Stimulated activated CD4-positive, alpha-beta T cell treated with anti-CD3 and anti-CD28 coated beads, Interleukin-1b, Interleukin-23, amount 100 ng/mL, for 4 hours (primary cell): Measurements from ENCODE around the gene ZNF76.

Experiments used
- DNase-seq, 2 donors: peaks; one replicate each; pipeline ENCODE4 v3.0.0-alpha.2; 2020; ENCODE audit warnings: low read depth in 2 of 2

ZNF76 gene

DNA sequence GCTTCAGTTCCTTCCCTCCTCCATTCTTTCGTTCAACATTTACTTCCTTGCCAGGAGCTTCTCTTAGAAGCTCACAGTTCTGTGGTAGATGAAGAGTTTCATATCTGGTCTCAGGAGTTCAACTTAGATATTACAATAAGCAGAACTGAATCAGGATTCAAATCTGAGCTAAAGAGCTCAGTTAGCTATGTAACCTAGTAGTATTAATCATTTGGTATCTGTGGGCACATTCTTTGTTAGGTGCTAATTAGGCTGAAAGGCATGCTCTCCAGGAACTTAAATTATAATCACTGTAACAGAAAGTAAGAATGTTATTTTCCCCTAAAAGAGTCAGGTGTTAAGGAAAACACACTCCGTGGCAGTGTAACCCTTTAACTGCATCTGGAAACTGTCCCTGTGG is 8.4 kb downstream of the ZNF76 start:
- no peak for DNase-seq

DNA sequence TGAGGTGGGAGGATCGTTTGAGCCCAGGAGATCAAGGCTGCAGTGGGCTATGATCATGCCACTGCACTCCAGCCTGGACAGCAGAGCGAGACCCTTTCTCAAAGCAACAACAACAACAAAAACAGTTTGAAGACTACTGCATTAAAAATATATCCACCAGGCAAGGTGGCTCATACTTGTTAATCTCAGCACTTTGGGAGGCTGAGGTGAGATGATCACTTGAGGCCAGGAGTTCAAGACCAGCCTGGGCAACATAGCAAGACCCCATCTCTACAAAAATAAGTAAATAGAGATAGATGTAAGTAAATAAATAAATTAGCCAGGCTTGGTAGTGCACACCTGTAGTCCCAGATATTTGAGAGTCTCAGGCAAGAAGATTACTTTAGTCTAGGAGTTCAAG is 12.5 kb downstream of the ZNF76 start:
- no peak for DNase-seq

DNA sequence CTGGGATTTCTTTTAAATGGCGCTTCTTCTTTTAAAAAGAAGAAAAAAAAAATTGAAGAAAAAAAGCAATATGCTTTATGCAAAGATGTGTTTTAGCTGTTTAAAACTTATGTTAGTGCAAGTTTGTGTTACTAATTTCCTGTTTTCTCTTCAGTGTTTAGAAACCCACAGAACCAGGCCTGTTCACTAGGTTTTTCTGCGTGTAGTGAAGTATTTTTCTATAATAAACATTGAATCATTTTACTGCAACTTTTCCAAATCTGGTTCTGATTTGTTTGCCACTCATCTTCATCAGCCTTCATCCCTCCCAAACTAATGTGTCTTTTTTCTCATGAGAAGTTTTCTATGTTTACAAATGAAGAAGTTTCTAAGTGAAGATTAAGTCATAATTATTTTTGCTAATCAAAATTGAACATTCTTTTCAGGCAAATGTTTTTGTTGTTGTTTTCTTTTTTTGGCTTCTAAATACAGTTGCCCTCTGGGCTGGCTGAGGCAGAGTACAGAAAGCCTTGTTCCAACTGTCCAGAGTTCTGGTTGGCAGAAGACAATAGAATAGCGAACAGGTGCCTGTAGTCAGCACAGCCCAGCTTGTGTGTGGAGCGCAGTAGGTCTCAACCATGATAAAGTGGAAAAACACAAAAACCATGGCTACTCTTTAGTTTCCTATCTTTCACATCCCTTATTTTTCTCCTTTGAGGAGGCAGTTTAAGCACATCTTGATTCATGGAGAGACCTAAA is 14.5 kb downstream of the ZNF76 start:
- no peak for DNase-seq

DNA sequence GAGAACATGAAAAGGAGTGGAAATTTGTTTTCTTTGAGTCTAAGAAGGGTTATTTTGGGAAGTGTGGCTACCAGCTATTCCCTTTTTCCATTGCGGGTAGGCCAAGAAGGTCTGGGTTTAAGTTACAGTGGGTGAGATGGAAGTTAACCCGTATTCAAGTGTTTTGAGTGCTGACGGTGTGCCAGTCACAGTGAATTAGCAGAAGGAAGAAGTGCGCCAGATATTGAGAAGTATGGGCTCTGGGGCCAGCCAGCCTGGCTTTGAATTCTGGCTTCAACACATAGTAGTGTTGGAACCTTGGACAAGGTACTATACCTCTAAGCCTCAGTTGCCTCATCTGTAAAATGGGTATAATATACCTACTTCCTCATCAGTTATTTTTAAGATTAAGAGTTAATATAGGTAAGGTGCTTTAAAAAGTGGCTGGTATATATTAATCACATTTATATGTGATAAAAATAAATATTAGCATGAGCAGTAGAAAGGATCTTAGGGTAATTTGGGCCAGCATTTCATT is 16.3 kb downstream of the ZNF76 start:
- no peak for DNase-seq

DNA sequence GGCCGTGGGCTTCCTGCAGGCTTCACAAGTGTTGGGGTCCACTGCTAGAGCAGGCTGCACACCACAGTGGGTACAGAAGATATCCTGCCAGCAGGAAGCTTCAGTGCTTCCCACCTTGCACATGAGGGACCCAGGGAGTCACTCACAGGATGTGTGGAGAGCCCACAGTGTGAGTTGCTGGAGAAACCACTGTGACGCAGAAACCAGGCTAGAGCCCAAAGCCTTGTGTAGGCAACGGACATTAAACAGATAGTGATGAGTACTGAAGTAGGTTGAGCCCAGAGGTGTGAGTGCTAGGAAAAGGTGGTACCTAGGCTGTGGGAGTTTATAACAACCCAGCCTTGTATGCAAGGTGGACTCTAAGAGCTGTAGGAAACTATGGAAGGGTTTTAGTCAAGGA is 19.2 kb downstream of the ZNF76 start:
- DNase-seq: no peak

DNA sequence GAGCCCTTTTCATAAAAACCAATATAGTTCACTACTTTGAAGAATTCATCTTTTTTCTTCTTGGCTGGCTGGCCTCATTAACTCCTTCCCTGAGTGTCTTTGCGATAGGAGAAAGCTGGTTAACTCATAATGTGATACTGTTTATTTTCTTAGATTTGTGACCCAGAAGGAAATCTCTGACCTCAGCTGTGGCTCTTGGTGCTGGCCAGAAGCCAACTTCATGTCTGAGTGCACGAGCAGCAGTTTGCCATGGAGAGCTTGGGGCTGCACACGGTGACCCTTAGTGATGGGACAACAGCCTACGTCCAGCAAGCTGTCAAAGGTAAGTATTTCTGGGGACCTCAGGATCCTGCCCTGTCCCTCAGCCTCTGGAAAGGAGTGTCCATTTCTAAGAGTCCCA is 21.4 kb downstream of the ZNF76 start:
- DNase-seq: no peak

DNA sequence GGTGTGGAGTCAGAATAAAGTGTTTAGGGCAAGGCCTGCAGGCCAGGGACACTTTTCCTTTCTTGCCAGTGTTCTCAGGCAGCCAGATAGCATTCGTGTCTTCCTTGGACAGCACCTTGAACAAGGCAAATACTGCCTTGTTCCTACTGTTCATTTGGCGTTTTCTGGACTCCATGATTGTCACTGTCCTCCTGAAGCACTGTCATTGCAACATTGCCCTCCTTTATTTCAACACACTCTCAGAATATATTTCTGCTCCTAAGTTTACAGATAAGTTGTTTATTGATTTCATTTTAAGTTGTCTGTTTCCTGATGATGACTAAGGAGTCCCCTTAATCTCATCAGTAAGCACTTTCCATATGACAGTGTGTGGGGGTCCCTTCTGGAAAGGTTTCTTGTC is 22.9 kb downstream of the ZNF76 start:
- no peak for DNase-seq

DNA sequence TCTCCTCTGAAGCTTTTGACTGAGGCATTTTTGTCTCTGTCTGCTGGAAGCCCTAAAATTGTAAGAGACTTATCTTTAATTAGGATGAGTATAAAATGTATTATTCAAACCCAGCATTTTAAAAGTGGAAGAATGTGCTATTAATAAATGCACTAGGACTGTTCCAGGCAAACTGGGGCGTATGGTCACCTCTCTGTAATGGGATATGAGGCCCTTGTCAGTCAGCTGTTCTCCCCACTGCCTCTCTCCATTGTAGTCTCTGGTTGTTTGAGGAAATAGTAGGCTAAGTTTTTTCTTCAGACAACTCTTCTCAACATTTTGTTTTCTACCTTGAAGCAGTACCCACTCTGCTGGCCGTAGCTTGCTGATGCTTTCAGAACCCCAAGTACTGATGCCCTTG is 23.8 kb downstream of the ZNF76 start:
- DNase-seq: no peak

DNA sequence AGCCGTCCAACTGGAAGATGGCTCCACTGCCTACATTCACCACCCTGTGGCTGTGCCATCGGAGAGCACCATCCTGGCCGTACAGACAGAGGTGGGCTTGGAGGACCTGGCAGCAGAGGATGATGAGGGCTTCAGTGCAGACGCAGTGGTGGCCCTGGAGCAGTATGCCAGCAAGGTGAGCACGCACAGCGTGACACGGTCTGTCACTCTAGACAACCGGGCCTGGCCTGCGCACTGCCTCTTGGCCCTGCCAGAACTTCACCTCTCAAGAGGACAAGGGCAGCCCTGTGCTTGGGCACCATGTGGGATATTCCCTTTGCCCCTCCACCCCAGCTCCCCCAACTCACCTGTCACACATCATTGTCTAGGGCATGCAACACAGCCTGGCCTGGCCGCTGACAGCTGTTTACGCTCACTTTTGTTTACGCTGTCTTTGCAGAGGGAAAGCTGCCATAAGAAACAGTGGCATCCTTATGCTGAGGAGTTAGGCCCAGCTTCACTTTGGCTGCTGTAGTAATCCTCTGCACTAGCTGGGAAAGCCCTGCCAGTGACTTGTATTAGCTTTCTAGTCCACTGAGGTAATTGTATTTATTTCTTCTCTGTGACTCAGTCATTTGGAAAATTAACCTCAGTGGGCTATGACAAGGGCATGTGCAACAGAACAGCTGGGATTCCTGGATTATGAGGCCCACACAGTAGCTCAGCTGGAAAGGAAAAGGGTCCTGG is 28.3 kb downstream of the ZNF76 start:
- DNase-seq: no peak

DNA sequence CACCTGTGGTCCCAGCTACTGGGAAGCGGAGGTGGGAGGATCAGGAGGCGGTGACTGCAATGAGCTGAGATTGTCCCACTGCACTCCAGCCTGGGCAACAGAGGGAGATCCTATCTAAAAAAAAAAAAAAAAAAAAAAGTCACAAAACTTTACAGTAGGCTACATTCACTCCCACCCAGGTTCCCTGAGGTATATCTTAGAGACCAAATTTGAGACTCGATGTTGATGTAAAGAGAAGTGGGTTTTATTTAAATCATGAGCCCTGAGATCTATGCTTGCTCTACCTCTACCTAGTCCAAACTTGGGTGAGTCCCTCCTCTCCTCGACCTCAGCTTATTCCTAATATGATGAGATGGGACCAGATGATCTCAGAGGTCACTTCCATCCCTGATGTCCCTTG is 29.3 kb downstream of the ZNF76 start:
- DNase-seq: no peak

DNA sequence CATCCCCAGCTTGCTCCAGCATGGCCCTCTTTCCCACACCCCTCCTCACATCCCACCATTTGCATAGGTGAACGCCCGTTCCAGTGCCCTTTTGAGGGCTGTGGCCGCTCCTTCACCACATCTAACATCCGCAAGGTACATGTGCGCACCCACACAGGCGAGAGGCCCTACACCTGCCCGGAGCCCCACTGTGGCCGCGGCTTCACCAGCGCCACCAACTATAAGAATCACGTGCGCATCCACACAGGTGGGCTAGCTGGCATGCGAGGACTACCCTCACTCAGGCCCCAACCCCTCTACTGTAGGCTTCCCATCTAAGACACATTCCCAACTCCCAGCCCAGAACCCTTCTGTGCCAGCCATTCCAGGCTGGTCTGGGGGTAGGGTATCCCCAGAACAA is 32.0 kb downstream of the ZNF76 start:
- no peak for DNase-seq

DNA sequence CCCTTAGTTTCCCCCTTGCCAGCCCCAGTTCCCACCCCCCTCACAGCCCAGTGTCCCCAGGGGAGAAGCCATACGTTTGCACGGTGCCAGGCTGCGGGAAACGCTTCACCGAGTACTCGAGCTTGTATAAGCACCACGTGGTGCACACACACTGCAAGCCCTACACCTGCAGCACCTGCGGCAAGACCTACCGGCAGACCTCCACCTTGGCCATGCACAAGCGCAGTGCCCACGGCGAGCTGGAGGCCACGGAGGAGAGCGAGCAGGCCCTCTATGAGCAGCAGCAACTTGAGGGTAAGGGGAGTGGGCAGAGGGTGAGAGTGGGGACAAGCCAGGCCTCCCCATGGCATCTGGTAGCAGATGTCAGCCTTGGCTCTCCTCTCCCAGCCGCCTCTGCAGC is 33.0 kb downstream of the ZNF76 start:
- no peak for DNase-seq

DNA sequence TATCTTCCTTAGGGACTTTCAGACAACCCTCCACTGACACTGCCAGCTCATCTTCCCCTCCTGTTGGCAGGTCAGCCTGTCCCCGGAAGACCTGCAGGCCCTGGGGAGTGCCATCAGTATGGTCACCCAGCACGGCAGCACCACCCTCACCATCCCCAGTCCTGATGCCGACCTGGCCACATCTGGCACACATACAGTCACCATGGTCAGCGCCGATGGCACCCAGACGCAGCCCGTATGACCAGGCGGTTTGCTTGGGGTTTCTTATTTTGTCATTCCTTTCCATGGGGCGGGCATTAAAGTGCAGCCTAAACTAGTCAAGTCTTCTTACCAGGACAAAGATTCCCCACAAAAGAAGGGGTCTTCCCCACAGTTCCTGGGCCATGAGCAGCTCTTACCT is 34.1 kb downstream of the ZNF76 start:
- no peak for DNase-seq

DNA sequence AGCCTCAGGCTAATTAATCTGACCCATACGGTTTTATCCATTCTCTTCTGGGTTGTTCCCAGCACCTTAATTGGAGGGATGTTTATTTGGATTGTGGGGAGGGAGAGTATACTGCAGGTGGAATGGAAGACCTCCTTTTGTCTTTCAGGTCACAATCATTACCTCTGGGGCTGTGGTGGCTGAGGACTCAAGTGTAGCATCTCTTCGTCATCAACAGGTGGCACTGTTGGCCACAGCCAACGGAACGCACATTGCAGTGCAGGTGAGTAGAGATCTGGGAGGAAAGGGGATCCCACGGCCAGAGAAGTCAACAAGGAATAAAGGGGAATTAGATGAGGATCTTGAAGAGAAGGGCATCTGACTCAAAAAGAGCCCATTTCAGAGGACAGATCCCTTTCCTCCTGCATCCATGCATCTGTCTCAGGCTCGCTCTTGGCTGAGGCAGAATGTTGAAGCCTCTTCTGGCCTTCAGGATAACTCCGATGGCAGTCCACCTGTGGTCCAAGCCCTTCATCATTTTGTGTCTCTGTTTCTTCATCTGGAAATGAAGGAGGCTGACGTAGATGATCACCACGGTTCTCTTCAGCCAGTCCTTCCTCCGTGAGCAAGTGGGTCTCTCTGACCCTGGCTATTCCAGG is 34.9 kb downstream of the ZNF76 start:
- DNase-seq: peak in 1 of 2 donors; percentile 46

DNA sequence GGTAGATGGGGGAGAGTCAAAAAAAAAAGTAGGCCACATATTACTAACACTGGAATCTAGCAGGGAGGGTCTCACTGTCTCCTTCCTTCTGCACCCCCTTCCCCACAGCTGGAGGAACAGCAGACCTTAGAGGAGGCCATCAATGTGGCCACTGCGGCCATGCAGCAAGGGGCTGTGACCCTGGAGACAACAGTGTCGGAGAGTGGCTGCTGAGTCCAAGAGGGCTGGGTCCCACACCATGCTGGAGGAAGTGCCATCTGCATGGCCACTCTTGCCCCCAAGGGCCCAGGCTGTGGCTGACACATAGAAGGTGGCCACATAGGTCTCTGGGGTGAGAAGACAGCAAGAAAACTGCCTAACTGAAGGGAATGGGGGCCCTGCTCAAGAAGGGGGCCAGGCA is 35.5 kb downstream of the ZNF76 start:
- DNase-seq: no peak

DNA sequence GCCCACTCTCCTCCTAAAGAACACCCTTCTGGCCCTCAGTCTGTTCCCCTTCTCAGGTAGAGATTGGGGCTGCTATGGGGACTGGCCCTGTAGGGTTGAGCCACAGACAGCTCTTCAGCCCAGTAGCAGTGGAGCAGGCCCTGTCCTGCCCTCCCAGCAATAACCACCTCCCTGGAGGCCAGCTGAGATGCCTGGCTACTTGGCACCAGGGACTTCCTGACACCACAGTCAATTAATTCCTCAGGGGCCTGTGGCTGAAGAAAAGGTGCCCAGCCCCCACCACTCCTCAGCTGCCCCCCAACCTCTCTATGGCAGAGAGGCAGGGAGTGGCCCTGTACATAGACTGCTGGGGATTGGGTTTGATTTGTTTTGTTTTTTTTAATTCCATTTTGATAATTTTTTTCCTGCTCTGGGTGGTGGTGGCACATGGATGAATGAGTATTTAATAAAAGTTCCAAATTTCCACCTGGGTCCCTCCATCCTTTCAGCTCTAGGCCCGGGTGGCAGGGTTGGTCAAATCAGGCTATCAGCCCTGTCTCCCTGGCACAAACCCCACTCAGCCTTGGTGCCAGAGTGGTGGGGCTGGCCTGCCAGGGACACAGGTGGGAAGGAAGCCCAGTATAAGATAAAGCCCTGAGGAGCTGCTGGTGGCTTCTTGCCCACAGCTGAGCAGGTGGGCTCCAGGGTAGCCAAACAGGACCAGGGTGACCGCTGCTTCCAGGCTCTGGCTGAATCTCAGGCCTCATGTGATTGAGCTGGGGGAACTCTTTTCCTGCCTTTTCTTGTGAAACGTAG is 36.2 kb downstream of the ZNF76 start:
- DNase-seq: no peak

DNA sequence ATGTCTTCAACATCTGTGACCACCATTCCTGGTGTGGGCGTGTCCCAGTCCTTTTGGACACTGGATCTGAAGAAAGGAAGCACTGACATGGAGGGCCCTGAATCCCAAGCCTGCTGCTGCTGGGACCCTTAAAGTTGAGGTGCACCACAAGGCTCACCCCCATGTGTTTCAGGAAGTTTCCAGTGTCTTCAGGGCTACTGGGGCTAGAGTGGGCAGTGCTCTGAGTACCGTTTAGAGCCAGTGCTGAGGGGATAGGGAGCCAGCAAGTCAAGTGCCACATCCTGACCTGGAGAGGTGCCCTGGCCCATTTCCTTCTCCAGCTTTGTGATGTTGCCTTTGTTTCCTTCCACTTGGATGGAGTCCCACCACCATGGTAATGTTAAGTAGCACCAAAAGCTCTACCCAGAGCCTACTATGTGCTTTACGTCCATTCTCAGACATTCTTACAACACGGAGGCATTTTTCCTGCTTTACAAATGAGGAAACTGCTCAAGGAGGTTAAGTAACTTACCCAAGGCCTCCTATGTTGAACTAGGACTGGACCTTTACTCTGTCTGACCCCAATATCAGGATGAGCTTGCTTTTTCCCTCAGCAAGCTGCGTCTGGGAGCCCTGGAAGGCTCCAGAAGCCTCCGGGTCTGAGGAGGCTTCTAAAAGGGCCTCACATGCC is 37.5 kb downstream of the ZNF76 start:
- DNase-seq: no peak

DNA sequence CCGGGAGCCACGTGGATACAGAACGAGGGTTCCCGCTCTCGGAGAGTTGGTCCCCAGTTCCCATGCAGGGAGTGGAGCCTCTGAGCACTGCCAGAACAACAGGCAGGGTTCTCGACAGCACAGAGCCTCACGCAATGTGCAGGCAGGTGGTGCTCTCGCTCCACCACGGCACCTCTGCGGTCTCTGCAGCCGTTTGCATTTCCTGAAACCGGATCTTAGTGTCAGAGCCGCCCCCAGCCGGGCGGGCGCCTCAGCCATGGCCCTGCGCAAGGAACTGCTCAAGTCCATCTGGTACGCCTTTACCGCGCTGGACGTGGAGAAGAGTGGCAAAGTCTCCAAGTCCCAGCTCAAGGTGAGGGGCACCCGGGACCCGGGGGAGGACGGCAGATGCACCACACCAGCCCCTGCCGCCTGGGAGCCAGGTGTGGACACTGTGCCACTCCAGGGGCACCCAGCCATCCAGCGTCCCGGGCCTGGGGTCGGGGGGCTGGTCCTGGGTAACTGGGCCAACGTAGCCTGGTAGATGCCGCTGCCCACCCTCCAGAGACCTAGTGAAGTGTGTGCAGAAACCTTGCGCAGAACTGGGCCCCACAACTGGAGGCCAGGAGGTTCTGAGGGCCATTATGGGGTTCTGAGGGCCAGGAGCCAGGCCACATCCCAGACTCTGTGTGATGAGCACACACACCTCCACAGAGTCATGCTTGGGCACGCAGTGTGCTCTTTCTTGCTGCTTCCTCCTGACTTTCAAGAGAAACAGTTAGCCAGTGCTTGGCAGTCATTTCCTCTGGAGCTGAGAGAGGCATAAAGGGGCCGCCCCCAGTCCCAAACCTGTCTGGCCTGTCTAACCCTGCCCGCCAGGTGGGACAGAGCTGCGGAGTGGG is 38.3 kb downstream of the ZNF76 start, which contains the start of gene DEF6:
DEF6 (plus strand) TSS at position 218 of the 881 bp plus-strand sequence; CDS start at position 257, 39 bp downstream.
- DNase-seq: peak; percentile 75 to 80

DNA sequence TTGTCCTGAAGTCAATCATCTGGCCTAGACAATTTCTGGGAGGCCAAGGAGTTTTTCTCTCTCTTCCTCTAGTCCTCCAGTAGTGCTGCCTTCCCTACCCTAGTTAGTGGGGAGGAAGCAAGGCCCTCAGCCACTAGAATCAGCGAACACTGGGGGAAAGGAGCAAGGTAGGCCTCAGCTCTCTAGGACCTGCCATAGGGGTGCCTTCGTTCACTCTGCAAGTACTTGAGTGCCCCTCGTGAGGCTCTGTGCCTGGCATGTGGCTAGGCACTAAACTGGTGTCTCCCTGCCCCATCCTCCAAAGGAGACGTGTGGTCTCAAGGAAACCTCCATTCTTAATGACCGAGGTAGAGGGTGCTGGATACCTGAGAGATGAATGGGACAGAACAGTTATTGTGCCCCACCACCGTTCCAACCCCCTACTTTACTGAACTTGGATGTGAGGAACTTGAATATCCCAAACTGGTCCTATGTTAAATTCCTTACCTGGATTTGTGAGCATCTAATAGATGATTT is 39.1 kb downstream of the ZNF76 start:
- no peak for DNase-seq

DNA sequence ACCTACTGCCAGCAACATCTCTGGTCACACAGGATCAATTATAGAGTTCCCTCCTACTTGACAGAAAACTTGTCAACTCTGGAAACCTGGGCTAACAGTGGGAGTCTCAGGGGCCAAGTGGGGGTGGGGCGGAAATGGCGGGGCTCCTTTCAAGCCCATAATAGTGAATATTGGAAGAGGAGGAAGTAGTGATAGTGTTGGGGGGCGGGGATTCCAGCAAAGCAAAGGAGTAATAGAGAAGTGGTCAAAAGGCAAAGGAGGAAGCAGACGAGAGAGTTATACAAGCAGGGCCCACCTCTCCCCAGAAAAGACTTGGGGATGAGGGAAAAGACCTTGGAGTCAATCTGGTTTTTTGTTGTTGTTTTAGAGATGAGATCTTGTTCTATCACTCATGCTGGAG is 40.1 kb downstream of the ZNF76 start:
- no peak for DNase-seq
